Measurements from ENCODE around the gene ZHX3. TPM values are rescaled to one million over a fixed set of nuclear protein-coding genes. Genes with fewer than 3 reads are reported as not detected.
A peak's percentile ranks its signal among the peaks of the same experiment; 100 is the strongest.

ZHX3 gene
- total and polyA plus RNA-seq, 8 donors: 6.6 to 59.3 (median 18.7) TPM

GRCh38 chr20:41151134-41151869 is 166.2 kb downstream of the ZHX3 start:
- TF ChIP-seq POLR2A (IDR thresholded peaks at IDR 0.05) (no peak), POLR2AphosphoS5 (IDR thresholded peaks at IDR 0.05) (no peak)
- whole genome bisulfite sequencing, 5 donors: 84 to 98% (median 93%) methylated on average over 5 of the region's 5 CpGs
- no peak overlapping the region for H3K4me3 ChIP-seq
- H3K36me3 ChIP-seq: no peaks in the 10 kb centered on the region
- no peaks in the 10 kb centered on the region for H3K9me3 ChIP-seq
- no peak for DNase-seq
- intact Hi-C loops (cut with DNase I; ENCODE audit: low total_unique reads): no loop called here
- H3K4me1 ChIP-seq: peaks cover 39 to 99% (median 80%) of the 10 kb centered on the region in 4 donors
- H3K27me3 ChIP-seq: no peaks in the 10 kb centered on the region
- peak overlapping the region in 3 of 5 donors; percentile 5 to 38 (median 11) for H3K27ac ChIP-seq

GRCh38 chr20:41150664-41151063 is 166.9 kb downstream of the ZHX3 start:
- intact Hi-C loops (cut with DNase I; ENCODE audit: low total_unique reads): no loop called here
- WGBS, 5 donors: 53 to 65% (median 57%) methylated on average over 3 of the region's 3 CpGs
- Histone ChIP-seq H3K36me3 (no peaks in the 10 kb centered on the region), H3K9me3 (no peaks in the 10 kb centered on the region), H3K4me3 (no peak overlapping the region), H3K27ac (peak overlapping the region in 3 of 5 donors; percentile 11 to 38 (median 35)), H3K27me3 (no peaks in the 10 kb centered on the region), H3K4me1 (peaks cover 41 to 99% (median 80%) of the 10 kb centered on the region in 4 donors)
- TF ChIP-seq POLR2A (IDR thresholded peaks at IDR 0.05): no peak
- DNase-seq: peak in 1 of 2 donors; percentile 56

- no peak overlapping the region for H3K27ac ChIP-seq
- no peaks in the 10 kb centered on the region for H3K9me3 ChIP-seq
- TF ChIP-seq CTCF (IDR thresholded peaks at IDR 0.05): no peak
- TF ChIP-seq POLR2A (IDR thresholded peaks at IDR 0.05): no peak
- no peak for TF ChIP-seq POLR2AphosphoS5 (IDR thresholded peaks at IDR 0.05)
- no peak for TF ChIP-seq EP300 (IDR thresholded peaks at IDR 0.05)
- DNase-seq: no peak
- H3K27me3 ChIP-seq: no peaks in the 10 kb centered on the region
- WGBS, 5 donors: 77 to 82% (median 80%) methylated on average over 5 of the region's 5 CpGs
- no peak overlapping the region for H3K4me3 ChIP-seq
- H3K36me3 ChIP-seq: peaks cover 0 to 6% (median 0%) of the 10 kb centered on the region in 4 donors
- H3K4me1 ChIP-seq: peaks cover 36 to 97% (median 73%) of the 10 kb centered on the region in 4 donors
- intact Hi-C loops (cut with DNase I; ENCODE audit: low total_unique reads): no loop called here
Observed at GRCh38 chr20:41148942-41149341, 168.6 kb downstream of the ZHX3 start.

GRCh38 chr20:41147767-41148191 is 169.8 kb downstream of the ZHX3 start:
- 64 to 85% (median 81%) methylated on average over 8 of the region's 8 CpGs for WGBS, 5 donors

More at GRCh38 chr20:41147767-41148191, 169.8 kb downstream of the ZHX3 start:
- intact Hi-C loops (cut with DNase I; ENCODE audit: low total_unique reads): no loop called here
- Histone ChIP-seq H3K4me3 (no peak overlapping the region), H3K36me3 (peaks cover 0 to 6% (median 0%) of the 10 kb centered on the region in 4 donors), H3K9me3 (no peaks in the 10 kb centered on the region), H3K27me3 (no peaks in the 10 kb centered on the region), H3K4me1 (peaks cover 40 to 96% (median 75%) of the 10 kb centered on the region in 4 donors), H3K27ac (peak overlapping the region in 3 of 5 donors; percentile 45 to 69 (median 62))
- no peak for TF ChIP-seq POLR2A (IDR thresholded peaks at IDR 0.05)
- TF ChIP-seq CTCF (IDR thresholded peaks at IDR 0.05): no peak
- no peak for TF ChIP-seq EP300 (IDR thresholded peaks at IDR 0.05)
- no peak for TF ChIP-seq POLR2AphosphoS5 (IDR thresholded peaks at IDR 0.05)
- DNase-seq: peak in 1 of 2 donors; percentile 46

Measured in stomach (tissue), 9 donors.